ENCODE results near the gene NOTO.

Gene NOTO

GRCh38 chr2:73235315-73236028 lies 33.1 kb downstream of the NOTO start:
- Histone ChIP-seq H2BK5ac (ENCODE audit: low read depth, low read length, poor library complexity) (no peak overlapping the region), H2BK120ac (ENCODE audit: insufficient read depth, low read length, poor library complexity) (no peak overlapping the region), H2AK5ac (ENCODE audit: low read length) (no peak overlapping the region), H3K27ac (ENCODE audit: low read depth, low read length) (no peak overlapping the region), H3K23ac (ENCODE audit: low read length) (no peak overlapping the region), H4K12ac (ENCODE audit: low read depth, low read length) (no peak overlapping the region), H3K14ac (ENCODE audit: low read length) (no peak overlapping the region), H3K79me2 (ENCODE audit: control insufficient read depth, insufficient read depth, low read length, poor library complexity) (peaks cover 24% of the 10 kb centered on the region), H3K9ac (ENCODE audit: low read length) (peak overlapping the region; percentile 93), H2BK12ac (ENCODE audit: low read length) (no peak overlapping the region), H3K4ac (ENCODE audit: low read depth, low read length) (peak overlapping the region; percentile 76), H3K27me3 (ENCODE audit: insufficient read depth, low read length) (no peaks in the 10 kb centered on the region), H4K8ac (ENCODE audit: low read depth, low read length) (no peak overlapping the region), H3K79me1 (ENCODE audit: low read length) (peaks cover 13% of the 10 kb centered on the region), H3K18ac (ENCODE audit: low read length) (no peak overlapping the region), H3K36me3 (ENCODE audit: control insufficient read depth in 1 of 2, insufficient read depth in 2 of 2, low read length in 2 of 2) (peaks cover 2 to 12% of the 10 kb centered on the region in 2 experiments), H3K4me3 (ENCODE audit: low read depth, low read length) (peak overlapping the region; percentile 87), H3K9me3 (ENCODE audit: insufficient read depth, low read depth, low read length) (no peaks in the 10 kb centered on the region), H3K4me1 (ENCODE audit: control insufficient read depth in 1 of 2, insufficient read depth in 2 of 2, low read length in 2 of 2) (peaks cover 11 to 12% of the 10 kb centered on the region in 2 experiments), H4K91ac (ENCODE audit: low read depth, low read length) (no peak overlapping the region), H3K4me2 (ENCODE audit: low read length) (peak overlapping the region; percentile 92), H2AFZ (ENCODE audit: insufficient read depth, low read length, poor library complexity) (no peak overlapping the region)
- no CpG with 5 or more reads among the region's 11 CpGs for WGBS (ENCODE audit: extremely low coverage, insufficient coverage, insufficient read length)
- DNase-seq: no peak

GRCh38 chr2:73237168-73237567 lies 34.8 kb downstream of the NOTO start:
- no peak overlapping the region for H4K8ac ChIP-seq (ENCODE audit: low read depth, low read length)
- H3K4me2 ChIP-seq (ENCODE audit: low read length): no peak overlapping the region
- peaks cover 11 to 12% of the 10 kb centered on the region in 2 experiments for H3K4me1 ChIP-seq (ENCODE audit: control insufficient read depth in 1 of 2, insufficient read depth in 2 of 2, low read length in 2 of 2)
- no peak overlapping the region for H3K14ac ChIP-seq (ENCODE audit: low read length)
- H2BK5ac ChIP-seq (ENCODE audit: low read depth, low read length, poor library complexity): no peak overlapping the region
- H3K79me1 ChIP-seq (ENCODE audit: low read length): peaks cover 13% of the 10 kb centered on the region
- no peak overlapping the region for H4K12ac ChIP-seq (ENCODE audit: low read depth, low read length)
- peaks cover 2 to 12% of the 10 kb centered on the region in 2 experiments for H3K36me3 ChIP-seq (ENCODE audit: control insufficient read depth in 1 of 2, insufficient read depth in 2 of 2, low read length in 2 of 2)
- no peak overlapping the region for H4K91ac ChIP-seq (ENCODE audit: low read depth, low read length)
- H3K4me3 ChIP-seq (ENCODE audit: low read depth, low read length): no peak overlapping the region
- no peaks in the 10 kb centered on the region for H3K27me3 ChIP-seq (ENCODE audit: insufficient read depth, low read length)
- H3K79me2 ChIP-seq (ENCODE audit: control insufficient read depth, insufficient read depth, low read length, poor library complexity): peaks cover 24% of the 10 kb centered on the region
- H3K9me3 ChIP-seq (ENCODE audit: insufficient read depth, low read depth, low read length): no peaks in the 10 kb centered on the region
- no CpG with 5 or more reads among the region's 1 CpG for WGBS (ENCODE audit: extremely low coverage, insufficient coverage, insufficient read length)
- no peak overlapping the region for H3K18ac ChIP-seq (ENCODE audit: low read length)
- DNase-seq: no peak
- peak overlapping the region; percentile 86 for H3K4ac ChIP-seq (ENCODE audit: low read depth, low read length)
- H2AK5ac ChIP-seq (ENCODE audit: low read length): no peak overlapping the region
- H3K23ac ChIP-seq (ENCODE audit: low read length): no peak overlapping the region
- H3K9ac ChIP-seq (ENCODE audit: low read length): no peak overlapping the region
- no peak overlapping the region for H2AFZ ChIP-seq (ENCODE audit: insufficient read depth, low read length, poor library complexity)
- no peak overlapping the region for H2BK12ac ChIP-seq (ENCODE audit: low read length)
- H3K27ac ChIP-seq (ENCODE audit: low read depth, low read length): no peak overlapping the region
- H2BK120ac ChIP-seq (ENCODE audit: insufficient read depth, low read length, poor library complexity): no peak overlapping the region

GRCh38 chr2:73238149-73238548 lies 35.8 kb downstream of the NOTO start:
- Histone ChIP-seq H3K18ac (ENCODE audit: low read length) (no peak overlapping the region), H3K9ac (ENCODE audit: low read length) (no peak overlapping the region), H2BK12ac (ENCODE audit: low read length) (no peak overlapping the region), H3K27me3 (ENCODE audit: insufficient read depth, low read length) (no peaks in the 10 kb centered on the region), H3K79me1 (ENCODE audit: low read length) (peaks cover 11% of the 10 kb centered on the region), H3K9me3 (ENCODE audit: insufficient read depth, low read depth, low read length) (no peaks in the 10 kb centered on the region), H2BK120ac (ENCODE audit: insufficient read depth, low read length, poor library complexity) (no peak overlapping the region), H3K27ac (ENCODE audit: low read depth, low read length) (no peak overlapping the region), H4K12ac (ENCODE audit: low read depth, low read length) (no peak overlapping the region), H3K4me3 (ENCODE audit: low read depth, low read length) (no peak overlapping the region), H3K4me2 (ENCODE audit: low read length) (no peak overlapping the region), H2AK5ac (ENCODE audit: low read length) (no peak overlapping the region), H2BK5ac (ENCODE audit: low read depth, low read length, poor library complexity) (no peak overlapping the region), H3K23ac (ENCODE audit: low read length) (no peak overlapping the region), H4K91ac (ENCODE audit: low read depth, low read length) (no peak overlapping the region), H3K4me1 (ENCODE audit: control insufficient read depth in 1 of 2, insufficient read depth in 2 of 2, low read length in 2 of 2) (peaks cover 7 to 8% of the 10 kb centered on the region in 2 experiments), H3K14ac (ENCODE audit: low read length) (no peak overlapping the region), H3K79me2 (ENCODE audit: control insufficient read depth, insufficient read depth, low read length, poor library complexity) (peaks cover 24% of the 10 kb centered on the region), H4K8ac (ENCODE audit: low read depth, low read length) (no peak overlapping the region), H2AFZ (ENCODE audit: insufficient read depth, low read length, poor library complexity) (no peak overlapping the region), H3K4ac (ENCODE audit: low read depth, low read length) (peak overlapping the region; percentile 27), H3K36me3 (ENCODE audit: control insufficient read depth in 1 of 2, insufficient read depth in 2 of 2, low read length in 2 of 2) (peaks cover 4 to 15% of the 10 kb centered on the region in 2 experiments)
- WGBS (ENCODE audit: extremely low coverage, insufficient coverage, insufficient read length): no CpG with 5 or more reads among the region's 3 CpGs
- DNase-seq: no peak

GRCh38 chr2:73238976-73239375 lies 36.6 kb downstream of the NOTO start:
- Histone ChIP-seq H3K79me2 (ENCODE audit: control insufficient read depth, insufficient read depth, low read length, poor library complexity) (peaks cover 24% of the 10 kb centered on the region), H3K18ac (ENCODE audit: low read length) (no peak overlapping the region), H2BK12ac (ENCODE audit: low read length) (no peak overlapping the region), H3K79me1 (ENCODE audit: low read length) (peaks cover 5% of the 10 kb centered on the region), H3K9ac (ENCODE audit: low read length) (no peak overlapping the region), H3K23ac (ENCODE audit: low read length) (no peak overlapping the region), H3K27ac (ENCODE audit: low read depth, low read length) (no peak overlapping the region), H3K27me3 (ENCODE audit: insufficient read depth, low read length) (no peaks in the 10 kb centered on the region), H3K4me1 (ENCODE audit: control insufficient read depth in 1 of 2, insufficient read depth in 2 of 2, low read length in 2 of 2) (peaks cover 7 to 8% of the 10 kb centered on the region in 2 experiments), H4K91ac (ENCODE audit: low read depth, low read length) (no peak overlapping the region), H4K8ac (ENCODE audit: low read depth, low read length) (no peak overlapping the region), H4K12ac (ENCODE audit: low read depth, low read length) (no peak overlapping the region), H2AK5ac (ENCODE audit: low read length) (no peak overlapping the region), H3K4me3 (ENCODE audit: low read depth, low read length) (no peak overlapping the region), H3K9me3 (ENCODE audit: insufficient read depth, low read depth, low read length) (no peaks in the 10 kb centered on the region), H2BK5ac (ENCODE audit: low read depth, low read length, poor library complexity) (no peak overlapping the region), H2BK120ac (ENCODE audit: insufficient read depth, low read length, poor library complexity) (no peak overlapping the region), H2AFZ (ENCODE audit: insufficient read depth, low read length, poor library complexity) (no peak overlapping the region), H3K14ac (ENCODE audit: low read length) (no peak overlapping the region), H3K36me3 (ENCODE audit: control insufficient read depth in 1 of 2, insufficient read depth in 2 of 2, low read length in 2 of 2) (peaks cover 4 to 15% of the 10 kb centered on the region in 2 experiments), H3K4ac (ENCODE audit: low read depth, low read length) (no peak overlapping the region), H3K4me2 (ENCODE audit: low read length) (no peak overlapping the region)
- no CpG with 5 or more reads among the region's 1 CpG for WGBS (ENCODE audit: extremely low coverage, insufficient coverage, insufficient read length)
- no peak for DNase-seq

Measured in trophoblast cell (in vitro differentiated cells and primary cell).